Lower lobe of right lung (tissue), 2 donors: Measurements from ENCODE around the gene KIF26B. TPM values are rescaled to one million over a fixed set of nuclear protein-coding genes. Genes with fewer than 3 reads are reported as not detected.

Experiments
- ATAC-seq, 2 donors: fragments of 200-7000 bp; cut with Tn5 transposase; one replicate each; pipeline ENCODE4 v1.9.1; 2020 to 2022; ENCODE audit warnings: mild to moderate bottlenecking in 2 of 2, moderate library complexity in 2 of 2
- DNase-seq: peaks from one replicate; pipeline ENCODE4 v3.0.0-alpha.2; 2020
- H3K27ac ChIP-seq: fragments of 200-600 bp; one replicate; pipeline ENCODE4 v1.8.0; 2022
- H3K27me3 ChIP-seq: fragments of 200-600 bp; one replicate; pipeline ENCODE4 v1.8.0; 2022; ENCODE audit warnings: low read depth
- H3K36me3 ChIP-seq: fragments of 200-600 bp; one replicate; pipeline ENCODE4 v1.8.0; 2022; ENCODE audit warnings: mild to moderate bottlenecking
- H3K4me1 ChIP-seq: fragments of 200-600 bp; one replicate; pipeline ENCODE4 v1.8.0; 2022
- H3K4me3 ChIP-seq: fragments of 200-600 bp; one replicate; pipeline ENCODE4 v1.8.0; 2022; ENCODE audit warnings: mild to moderate bottlenecking
- H3K9me3 ChIP-seq: fragments of 200-600 bp; one replicate; pipeline ENCODE4 v1.8.0; 2022
- CTCF ChIP-seq: fragments of 200-600 bp; IDR thresholded peaks from one replicate; pipeline ENCODE4 v1.8.0; 2022; ENCODE audit warnings: antibody characterized with exemption, mild to moderate bottlenecking
- intact Hi-C: fragments of 100-400 bp; cut with DNase I; formaldehyde crosslinking; loops from one replicate; pipeline ENCODE4 v1.11.0; 2022
- long read RNA-seq: library from polyadenylated mRNA; unstranded; transcript quantifications from one replicate; pipeline ENCODE4 v2.0.0, GENCODE V29; 2021
- total RNA-seq: library from RNA; stranded (reverse); fragmentation: NEBNext Ultra II Directional; extraction: Animal tissue kit (Norgen Biotek cat#: 25700); gene quantifications from one replicate; pipeline ENCODE4 v1.2.1, GENCODE V29; 2021
- donor health status: DM: no; HTN: yes; CAD: no; lungs with severe emphysema.

The KIF26B gene
- 1.2 TPM for total RNA-seq
- long read RNA-seq, partial matches to known transcripts, result 0 of 1 reads
- long read RNA-seq, other reads (novel, unspliced or antisense), result 1 of 1 reads

DNA sequence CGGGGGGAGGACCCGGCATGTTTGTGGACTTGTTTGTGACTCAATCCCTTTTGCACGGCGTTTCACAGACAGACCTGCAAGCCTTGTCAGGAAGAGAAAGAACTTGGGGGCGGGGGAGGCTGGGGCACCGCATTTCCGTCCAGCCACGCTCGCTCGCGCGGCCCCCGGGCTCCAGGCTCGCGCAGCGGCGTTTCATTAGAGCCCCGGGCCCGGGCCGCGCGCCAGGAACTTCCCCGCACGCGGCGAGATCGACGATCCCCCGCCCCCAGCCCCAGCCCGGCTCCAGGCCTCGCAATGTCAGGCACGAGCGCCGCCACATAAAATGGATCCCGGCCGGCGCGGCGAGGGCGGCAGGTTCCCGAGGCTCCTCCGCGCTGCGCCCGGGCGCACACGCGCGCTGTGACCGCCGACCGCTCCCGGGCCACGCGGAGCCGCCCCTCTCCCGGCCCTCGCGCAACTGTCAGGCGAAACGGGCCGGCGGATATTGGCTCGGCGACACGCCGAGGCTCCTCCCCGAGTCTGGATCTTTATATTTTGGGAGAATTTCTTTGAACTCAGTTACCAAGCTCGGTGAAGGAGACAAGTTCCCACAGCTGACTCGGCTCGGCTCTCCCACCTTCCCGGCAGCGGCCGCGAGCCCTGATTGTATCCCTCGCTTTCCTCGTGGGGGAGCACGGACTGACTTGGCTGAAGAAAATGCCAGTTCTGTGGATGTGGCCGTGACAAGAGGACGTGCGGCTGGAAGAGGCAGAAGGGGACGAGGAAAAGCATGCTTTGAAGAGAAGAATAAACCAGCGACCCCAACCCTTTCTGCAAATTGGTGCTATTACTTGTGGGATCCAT lies at the start of gene KIF26B:
KIF26B (plus strand) TSS at position 557 of the 843 bp plus-strand sequence. CDS start 440 bp downstream, outside the sequence.
- DNase-seq (no peak), ATAC-seq (peak; percentile 20 to 24)
- Histone ChIP-seq H3K4me3 (peak within 1 kb of the TSS; percentile 63), H3K9me3 (no peaks in the 10 kb centered on the region), H3K36me3 (no peaks in the 10 kb centered on the region), H3K4me1 (peaks cover 39% of the 10 kb centered on the region), H3K27ac (peak within 1 kb of the TSS; percentile 18), H3K27me3 (peaks cover 46% of the 10 kb centered on the region)
- intact Hi-C loops, result loop anchor here (10.0 kb wide), 1 partner anchor 850 kb away; no protein-coding TSS in a partner anchor
- TF ChIP-seq CTCF, result no peak

- Histone ChIP-seq H3K9me3 (no peaks in the 10 kb centered on the region), H3K27ac (no peak overlapping the region), H3K36me3 (no peaks in the 10 kb centered on the region), H3K4me3 (no peak overlapping the region), H3K27me3 (no peaks in the 10 kb centered on the region), H3K4me1 (no peaks in the 10 kb centered on the region)
- intact Hi-C loops, result no loop called here
- ATAC-seq (no peak), DNase-seq (no peak)
- no peak for TF ChIP-seq CTCF
Observed at GRCh38 chr1:245105042-245105441, 49.7 kb upstream of the KIF26B start.

- H3K27me3 ChIP-seq, result no peaks in the 10 kb centered on the region
- no peak for ATAC-seq
- H3K27ac ChIP-seq, result no peak overlapping the region
- no peak for TF ChIP-seq CTCF
- intact Hi-C loops, result no loop called here
- no peak overlapping the region for H3K4me3 ChIP-seq
- no peaks in the 10 kb centered on the region for H3K4me1 ChIP-seq
- H3K36me3 ChIP-seq, result no peaks in the 10 kb centered on the region
- no peaks in the 10 kb centered on the region for H3K9me3 ChIP-seq
- no peak for DNase-seq
Observed at GRCh38 chr1:245105815-245106410, 48.9 kb upstream of the KIF26B start.

GRCh38 chr1:245107776-245108114 lies 47.0 kb upstream of the KIF26B start:
- DNase-seq (no peak), ATAC-seq (no peak)
- no peaks in the 10 kb centered on the region for H3K36me3 ChIP-seq
- no peak overlapping the region for H3K4me3 ChIP-seq
- no peaks in the 10 kb centered on the region for H3K27me3 ChIP-seq
- H3K27ac ChIP-seq, result no peak overlapping the region
- H3K9me3 ChIP-seq, result no peaks in the 10 kb centered on the region
- TF ChIP-seq CTCF, result no peak
- intact Hi-C loops, result no loop called here
- no peaks in the 10 kb centered on the region for H3K4me1 ChIP-seq

GRCh38 chr1:245108246-245108645 lies 46.5 kb upstream of the KIF26B start:
- Histone ChIP-seq H3K36me3 (no peaks in the 10 kb centered on the region), H3K9me3 (no peaks in the 10 kb centered on the region), H3K27ac (no peak overlapping the region), H3K27me3 (no peaks in the 10 kb centered on the region), H3K4me3 (no peak overlapping the region), H3K4me1 (no peaks in the 10 kb centered on the region)
- no peak for TF ChIP-seq CTCF
- ATAC-seq (no peak), DNase-seq (no peak)
- intact Hi-C loops, result no loop called here
